ENCODE results near the gene FLYWCH2.

GRCh38 chr16:2902337-2903130 is 19.5 kb downstream of the FLYWCH2 start:
- TF ChIP-seq CTCF (conservative IDR thresholded peaks at IDR 0.05; ENCODE audit: low read depth, low read length) (no peak), RCOR1 (IDR thresholded peaks at IDR 0.05; ENCODE audit: insufficient replicate concordance, low read length) (no peak), FOS (IDR thresholded peaks at IDR 0.05; ENCODE audit: low read depth, low read length) (no peak), POLR2A (IDR thresholded peaks at IDR 0.05; ENCODE audit: low read depth, low read length) (no peak), MXI1 (IDR thresholded peaks at IDR 0.05; ENCODE audit: borderline replicate concordance, low read depth, low read length) (no peak), ELK1 (IDR thresholded peaks at IDR 0.05; ENCODE audit: borderline replicate concordance, low read depth, low read length) (no peak), MAFK (IDR thresholded peaks at IDR 0.05; ENCODE audit: low read depth, low read length) (no peak)
- TF ChIP-seq, protein P1, sequence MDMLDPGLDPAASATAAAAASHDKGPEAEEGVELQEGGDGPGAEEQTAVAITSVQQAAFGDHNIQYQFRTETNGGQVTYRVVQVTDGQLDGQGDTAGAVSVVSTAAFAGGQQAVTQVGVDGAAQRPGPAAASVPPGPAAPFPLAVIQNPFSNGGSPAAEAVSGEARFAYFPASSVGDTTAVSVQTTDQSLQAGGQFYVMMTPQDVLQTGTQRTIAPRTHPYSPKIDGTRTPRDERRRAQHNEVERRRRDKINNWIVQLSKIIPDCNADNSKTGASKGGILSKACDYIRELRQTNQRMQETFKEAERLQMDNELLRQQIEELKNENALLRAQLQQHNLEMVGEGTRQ (IDR thresholded peaks at IDR 0.05; ENCODE audit: low read depth, low read length) = no peak
